ENCODE results near the gene PLOD3. TPM values are rescaled to one million over a fixed set of nuclear protein-coding genes. Genes with fewer than 3 reads are reported as not detected.

The PLOD3 gene
- total RNA-seq, 1 experiment from 2014 or later: 134 TPM

DNA sequence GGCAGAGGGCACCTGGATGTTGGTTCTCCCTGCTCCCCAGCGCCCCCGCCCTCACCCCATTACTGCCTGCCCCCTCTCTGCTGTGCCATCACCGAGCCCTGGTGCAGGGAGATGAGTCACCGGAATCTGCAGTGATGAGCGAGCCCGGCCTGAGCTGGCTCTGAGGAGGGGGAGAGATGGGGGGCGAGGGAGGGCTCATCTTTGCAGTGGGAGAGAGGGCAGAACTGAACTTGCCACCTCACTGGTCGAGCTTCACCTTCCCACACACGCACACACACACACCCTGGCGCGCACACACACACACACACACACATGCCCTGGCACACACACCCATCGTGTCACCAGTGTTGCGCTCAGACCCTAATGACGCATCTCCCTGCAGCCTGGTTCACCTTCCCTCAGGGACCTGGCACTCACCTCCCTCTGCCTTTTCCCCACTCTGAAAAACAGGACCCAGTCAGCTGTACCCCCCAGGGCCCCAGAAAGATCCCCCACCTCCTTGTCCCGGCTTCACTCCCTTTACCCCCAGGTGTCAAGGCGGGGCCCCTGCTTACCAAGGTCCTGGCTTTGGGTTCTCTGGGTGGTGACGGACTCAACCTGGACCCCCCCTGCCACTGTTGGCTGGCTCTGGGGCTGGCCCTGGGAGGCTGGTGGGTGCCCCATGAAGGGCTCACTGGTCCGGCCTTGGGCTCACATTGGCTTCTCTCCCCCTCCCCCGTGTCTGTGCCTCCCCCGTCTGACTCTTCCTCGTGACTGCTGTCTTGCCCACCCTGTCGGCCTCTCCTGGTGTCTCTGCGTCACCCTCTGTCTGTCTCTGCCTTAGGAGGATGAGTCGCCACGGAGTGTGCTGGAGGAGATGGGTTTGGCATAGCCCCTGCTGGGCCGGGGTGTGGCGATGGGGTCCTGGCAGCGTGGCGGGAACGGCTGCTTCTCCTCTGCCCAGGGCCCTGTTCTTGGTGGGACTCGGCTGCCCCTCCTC is 57.4 kb downstream of the PLOD3 start:
- no peak overlapping the region for H3K4me3 Mint-ChIP-seq (ENCODE audit: unreplicated experiment)
- peaks cover 34% of the 10 kb centered on the region for H3K36me3 Mint-ChIP-seq (ENCODE audit: insufficient read depth, unreplicated experiment)
- POLR2A ChIA-PET: interaction anchor here (0.9 kb wide), 1 partner anchor 16 kb away, joined by 3 read pairs; no protein-coding TSS in a partner anchor
- intact Hi-C loops (cut with micrococcal nuclease): no loop called here
- no TSS peak for BruUV-seq (replicated peaks)
- peak; percentile 67 for DNase-seq (ENCODE audit: unreplicated experiment)
- H3K4me1 Mint-ChIP-seq (ENCODE audit: insufficient read depth, unreplicated experiment): peaks cover 30% of the 10 kb centered on the region
- TF ChIP-seq, protein P1, sequence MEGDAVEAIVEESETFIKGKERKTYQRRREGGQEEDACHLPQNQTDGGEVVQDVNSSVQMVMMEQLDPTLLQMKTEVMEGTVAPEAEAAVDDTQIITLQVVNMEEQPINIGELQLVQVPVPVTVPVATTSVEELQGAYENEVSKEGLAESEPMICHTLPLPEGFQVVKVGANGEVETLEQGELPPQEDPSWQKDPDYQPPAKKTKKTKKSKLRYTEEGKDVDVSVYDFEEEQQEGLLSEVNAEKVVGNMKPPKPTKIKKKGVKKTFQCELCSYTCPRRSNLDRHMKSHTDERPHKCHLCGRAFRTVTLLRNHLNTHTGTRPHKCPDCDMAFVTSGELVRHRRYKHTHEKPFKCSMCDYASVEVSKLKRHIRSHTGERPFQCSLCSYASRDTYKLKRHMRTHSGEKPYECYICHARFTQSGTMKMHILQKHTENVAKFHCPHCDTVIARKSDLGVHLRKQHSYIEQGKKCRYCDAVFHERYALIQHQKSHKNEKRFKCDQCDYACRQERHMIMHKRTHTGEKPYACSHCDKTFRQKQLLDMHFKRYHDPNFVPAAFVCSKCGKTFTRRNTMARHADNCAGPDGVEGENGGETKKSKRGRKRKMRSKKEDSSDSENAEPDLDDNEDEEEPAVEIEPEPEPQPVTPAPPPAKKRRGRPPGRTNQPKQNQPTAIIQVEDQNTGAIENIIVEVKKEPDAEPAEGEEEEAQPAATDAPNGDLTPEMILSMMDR (IDR thresholded peaks at IDR 0.05; ENCODE audit: unreplicated experiment): no peak
- CTCF ChIA-PET: interaction anchor here (0.6 to 1.1 kb wide), 4 partner anchors 8 to 289 kb away, joined by 3 to 4 read pairs (median 4); no protein-coding TSS in a partner anchor
- H3K27ac Mint-ChIP-seq (ENCODE audit: low read depth, unreplicated experiment): peak overlapping the region; percentile 70
- no peaks in the 10 kb centered on the region for H3K27me3 Mint-ChIP-seq (ENCODE audit: insufficient read depth, unreplicated experiment)
- no peaks in the 10 kb centered on the region for H3K9me3 Mint-ChIP-seq (ENCODE audit: unreplicated experiment)

DNA sequence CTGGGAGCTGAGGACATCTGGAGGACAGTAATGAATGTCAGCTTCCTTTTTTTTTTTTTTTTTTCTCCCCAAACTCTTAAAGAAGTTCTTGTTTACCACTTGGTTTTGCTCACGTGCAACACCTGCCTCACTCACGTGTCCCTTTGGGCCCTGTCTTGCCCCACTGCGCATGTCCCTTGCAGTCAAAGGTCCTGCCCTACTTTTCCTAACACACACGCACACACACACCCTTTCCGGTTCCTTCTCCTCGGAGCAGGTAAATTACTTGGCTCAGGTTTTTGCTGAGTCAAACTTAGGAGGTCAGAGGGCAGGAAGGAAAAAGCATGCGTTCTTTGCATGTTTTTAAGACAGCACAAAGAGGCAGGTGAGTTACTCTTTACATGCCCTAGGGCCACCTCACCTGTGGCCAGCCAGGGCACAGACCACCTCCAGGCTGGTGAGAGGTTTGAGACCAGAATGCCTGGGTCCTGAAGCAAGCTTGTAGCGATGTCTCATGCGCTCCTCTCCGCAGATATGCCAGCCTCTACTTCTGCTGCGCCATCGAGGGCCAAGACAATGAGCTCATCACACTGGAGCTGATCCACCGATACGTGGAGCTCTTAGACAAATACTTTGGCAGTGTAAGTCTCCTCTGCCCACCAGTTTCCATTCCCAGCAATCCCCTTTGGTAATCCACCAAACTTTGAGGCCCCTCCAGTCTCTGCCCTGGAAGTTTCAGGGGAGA is 60.4 kb downstream of the PLOD3 start:
- Mint-ChIP-seq H3K4me3 (ENCODE audit: unreplicated experiment) (peak overlapping the region; percentile 42), H3K9me3 (ENCODE audit: unreplicated experiment) (no peaks in the 10 kb centered on the region), H3K36me3 (ENCODE audit: insufficient read depth, unreplicated experiment) (peaks cover 34% of the 10 kb centered on the region), H3K27ac (ENCODE audit: low read depth, unreplicated experiment) (peak overlapping the region; percentile 11), H3K27me3 (ENCODE audit: insufficient read depth, unreplicated experiment) (peaks cover 17% of the 10 kb centered on the region), H3K4me1 (ENCODE audit: insufficient read depth, unreplicated experiment) (peaks cover 35% of the 10 kb centered on the region)
- TSS peak; percentile 9 for BruUV-seq (replicated peaks)
- DNase-seq (ENCODE audit: unreplicated experiment): peak; percentile 78
- CTCF ChIA-PET: interaction anchor here (0.6 to 6.6 kb wide), 12 partner anchors 11 to 267 kb away, joined by 3 to 70 read pairs (median 4); partner anchors contain the start of genes FIS1 and UFSP1
- intact Hi-C loops (cut with micrococcal nuclease): no loop called here
- TF ChIP-seq, protein P1 (IDR thresholded peaks at IDR 0.05; ENCODE audit: unreplicated experiment): no peak
- POLR2A ChIA-PET: interaction anchor here (0.6 to 3.5 kb wide), 6 partner anchors 8 to 637 kb away, joined by 3 to 28 read pairs (median 5); partner anchors contain the start of genes PLOD3 and VGF

DNA sequence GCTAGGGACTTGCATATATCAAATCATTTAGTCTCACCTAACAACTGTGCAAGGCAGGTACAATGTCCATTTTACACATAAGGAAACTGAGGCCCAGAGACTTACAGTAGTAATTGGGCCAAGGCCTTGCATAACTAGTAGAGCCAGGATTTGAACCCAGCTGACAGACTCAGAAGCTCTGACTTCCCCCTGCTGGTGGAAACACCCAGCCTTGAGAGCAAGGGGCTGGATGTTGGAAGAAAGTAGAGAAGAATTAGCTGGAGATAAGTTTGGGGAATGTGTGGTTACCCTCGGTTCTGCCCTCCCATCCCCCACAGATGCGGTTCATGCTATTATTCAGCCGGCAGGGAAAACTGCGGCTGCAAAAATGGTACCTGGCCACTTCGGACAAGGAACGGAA is 61.1 kb downstream of the PLOD3 start:
- Mint-ChIP-seq H3K9me3 (ENCODE audit: unreplicated experiment) (no peaks in the 10 kb centered on the region), H3K36me3 (ENCODE audit: insufficient read depth, unreplicated experiment) (peaks cover 34% of the 10 kb centered on the region), H3K4me3 (ENCODE audit: unreplicated experiment) (peak overlapping the region; percentile 42), H3K27ac (ENCODE audit: low read depth, unreplicated experiment) (peak overlapping the region; percentile 11), H3K27me3 (ENCODE audit: insufficient read depth, unreplicated experiment) (peaks cover 17% of the 10 kb centered on the region), H3K4me1 (ENCODE audit: insufficient read depth, unreplicated experiment) (peaks cover 35% of the 10 kb centered on the region)
- no TSS peak for BruUV-seq (replicated peaks)
- intact Hi-C loops (cut with micrococcal nuclease): no loop called here
- ChIA-PET CTCF (interaction anchor here (0.6 to 6.6 kb wide), 10 partner anchors 12 to 93 kb away, joined by 3 to 70 read pairs (median 4); partner anchors contain the start of gene FIS1), POLR2A (interaction anchor here (0.6 to 3.5 kb wide), 7 partner anchors 9 to 531 kb away, joined by 3 to 28 read pairs (median 5); partner anchors contain the start of genes PLOD3, TRIM56 and VGF)
- DNase-seq (ENCODE audit: unreplicated experiment): no peak
- TF ChIP-seq, protein P1 (IDR thresholded peaks at IDR 0.05; ENCODE audit: unreplicated experiment): no peak

Small RNAs within 50 kb of the gene (microRNA-seq; reads per million reads assigned to microRNA genes)
- gene MIR4653: not detected

Other genes with a start within 250 kb of the PLOD3 start
- not detected in 2 replicates for gene MUC12, start 248.0 kb downstream of the PLOD3 start, total RNA-seq (2022)
- gene MUC17, start 197.5 kb downstream of the PLOD3 start, total RNA-seq (2022): not detected in 2 replicates
- gene TRIM56, start 132.1 kb downstream of the PLOD3 start, total RNA-seq (2022): 29.6 and 36.8 TPM in 2 replicates
- gene SERPINE1, start 90.5 kb downstream of the PLOD3 start, total RNA-seq (2022): 56.7 and 80.6 TPM in 2 replicates
- gene AP1S1, start 63.1 kb downstream of the PLOD3 start, total RNA-seq (2022): 72.1 and 72.5 TPM in 2 replicates
- 11.2 and 12.8 TPM in 2 replicates for gene VGF, start 52.0 kb downstream of the PLOD3 start, total RNA-seq (2022)
- not detected in 2 replicates for gene NAT16, start 37.3 kb downstream of the PLOD3 start, total RNA-seq (2022)
- not detected in 2 replicates for gene MOGAT3, start 16.5 kb downstream of the PLOD3 start, total RNA-seq (2022)
- 63.9 and 70.9 TPM in 2 replicates for gene ZNHIT1, start 584 bp upstream of the PLOD3 start, total RNA-seq (2022)
- gene CLDN15, start 20.2 kb upstream of the PLOD3 start, total RNA-seq (2022): 8.5 and 17.1 TPM in 2 replicates
- 213 and 221 TPM in 2 replicates for gene FIS1, start 27.5 kb upstream of the PLOD3 start, total RNA-seq (2022)
- gene IFT22, start 104.2 kb upstream of the PLOD3 start, total RNA-seq (2022): 21.5 and 33.8 TPM in 2 replicates
- gene COL26A1, start 145.3 kb upstream of the PLOD3 start, total RNA-seq (2022): not detected in 2 replicates